Fibroblast of lung (primary cell): ENCODE results near the gene NFAM1.

ENCODE experiments used
- EZH2 ChIP-seq: IDR thresholded peaks from 2 replicates; pipeline ENCODE4 v1.5.1; 2012; ENCODE audit warnings: low read length, control low read depth, mild to moderate bottlenecking; ENCODE audit errors: missing control alignments
- TF ChIP-seq, protein P1 (sequence below), 2 donors: IDR thresholded peaks in 1 of 2; conservative IDR thresholded peaks in 1 of 2; 1 replicate in 1 of 2; 2 replicates in 1 of 2; pipeline ENCODE4 v1.5.1; 2011 to 2012; ENCODE audit warnings: low read length in 2 of 2, control low read depth in 1 of 2, inconsistent platforms in 1 of 2, low read depth in 1 of 2, mild to moderate bottlenecking in 1 of 2

DNA sequence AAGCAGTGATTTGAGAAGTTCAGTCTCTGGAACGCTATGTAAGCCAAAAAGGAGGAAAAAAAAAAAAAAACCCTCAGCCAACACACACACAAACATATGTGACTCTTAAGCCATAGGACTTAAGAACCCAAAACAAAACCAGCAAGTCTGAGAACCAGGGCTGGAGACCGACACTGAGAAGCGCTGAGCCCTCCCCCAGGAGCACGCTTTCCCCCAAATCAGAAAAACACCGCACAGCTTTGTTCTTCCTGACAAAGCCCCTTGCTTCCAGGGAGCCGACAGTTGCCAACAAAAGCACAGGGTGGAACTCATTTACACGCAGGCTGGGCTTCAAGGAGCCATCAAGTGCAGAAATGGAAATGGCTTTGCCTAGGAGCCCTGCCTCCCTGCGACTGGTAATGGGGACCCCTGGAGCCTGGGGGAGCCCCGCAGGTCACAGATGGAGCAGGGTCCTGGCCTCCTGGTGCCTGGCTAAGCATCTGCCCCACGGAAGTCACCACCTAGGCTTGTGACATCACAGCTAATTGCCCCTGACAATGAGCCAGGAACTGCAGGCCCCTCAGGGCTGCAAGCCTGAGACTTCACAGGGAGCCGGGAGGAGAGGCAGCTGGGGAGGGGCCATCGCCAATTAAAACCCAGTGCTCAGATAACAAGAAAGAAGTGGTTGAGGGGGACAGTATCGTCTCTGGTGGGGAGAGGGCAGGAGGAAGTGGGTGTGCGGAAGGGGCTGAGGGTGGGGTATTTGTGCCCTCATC is 66.9 kb downstream of the NFAM1 start:
- TF ChIP-seq, protein P1, sequence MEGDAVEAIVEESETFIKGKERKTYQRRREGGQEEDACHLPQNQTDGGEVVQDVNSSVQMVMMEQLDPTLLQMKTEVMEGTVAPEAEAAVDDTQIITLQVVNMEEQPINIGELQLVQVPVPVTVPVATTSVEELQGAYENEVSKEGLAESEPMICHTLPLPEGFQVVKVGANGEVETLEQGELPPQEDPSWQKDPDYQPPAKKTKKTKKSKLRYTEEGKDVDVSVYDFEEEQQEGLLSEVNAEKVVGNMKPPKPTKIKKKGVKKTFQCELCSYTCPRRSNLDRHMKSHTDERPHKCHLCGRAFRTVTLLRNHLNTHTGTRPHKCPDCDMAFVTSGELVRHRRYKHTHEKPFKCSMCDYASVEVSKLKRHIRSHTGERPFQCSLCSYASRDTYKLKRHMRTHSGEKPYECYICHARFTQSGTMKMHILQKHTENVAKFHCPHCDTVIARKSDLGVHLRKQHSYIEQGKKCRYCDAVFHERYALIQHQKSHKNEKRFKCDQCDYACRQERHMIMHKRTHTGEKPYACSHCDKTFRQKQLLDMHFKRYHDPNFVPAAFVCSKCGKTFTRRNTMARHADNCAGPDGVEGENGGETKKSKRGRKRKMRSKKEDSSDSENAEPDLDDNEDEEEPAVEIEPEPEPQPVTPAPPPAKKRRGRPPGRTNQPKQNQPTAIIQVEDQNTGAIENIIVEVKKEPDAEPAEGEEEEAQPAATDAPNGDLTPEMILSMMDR (conservative IDR thresholded peaks at IDR 0.05 in 1 of 2, IDR thresholded peaks at IDR 0.05 in 1 of 2; ENCODE audit: low read depth in 1 of 2, low read length in 2 of 2), result no peak
- TF ChIP-seq EZH2, result no peak
